Measurements from ENCODE around the gene SUGCT.

Gene SUGCT

DNA sequence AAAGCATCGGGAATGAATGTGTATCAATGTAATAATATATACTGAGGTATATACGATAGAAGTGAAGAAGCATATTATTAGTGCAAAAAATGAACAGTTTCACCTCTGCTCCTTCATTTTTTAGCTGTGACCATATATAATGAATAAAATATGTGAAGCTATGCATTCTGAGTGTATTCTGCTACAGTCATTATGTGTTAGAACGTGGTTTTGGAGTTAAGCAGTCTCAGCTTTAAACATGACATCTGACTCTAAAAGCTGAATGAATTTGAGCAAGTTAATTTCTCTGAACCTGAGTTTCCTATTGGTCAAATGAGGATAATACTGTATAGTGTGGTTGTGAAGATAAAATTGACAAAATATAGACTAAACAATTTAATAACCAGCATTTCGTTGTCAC is 358.1 kb downstream of the SUGCT start:
- TF ChIP-seq, protein P1, sequence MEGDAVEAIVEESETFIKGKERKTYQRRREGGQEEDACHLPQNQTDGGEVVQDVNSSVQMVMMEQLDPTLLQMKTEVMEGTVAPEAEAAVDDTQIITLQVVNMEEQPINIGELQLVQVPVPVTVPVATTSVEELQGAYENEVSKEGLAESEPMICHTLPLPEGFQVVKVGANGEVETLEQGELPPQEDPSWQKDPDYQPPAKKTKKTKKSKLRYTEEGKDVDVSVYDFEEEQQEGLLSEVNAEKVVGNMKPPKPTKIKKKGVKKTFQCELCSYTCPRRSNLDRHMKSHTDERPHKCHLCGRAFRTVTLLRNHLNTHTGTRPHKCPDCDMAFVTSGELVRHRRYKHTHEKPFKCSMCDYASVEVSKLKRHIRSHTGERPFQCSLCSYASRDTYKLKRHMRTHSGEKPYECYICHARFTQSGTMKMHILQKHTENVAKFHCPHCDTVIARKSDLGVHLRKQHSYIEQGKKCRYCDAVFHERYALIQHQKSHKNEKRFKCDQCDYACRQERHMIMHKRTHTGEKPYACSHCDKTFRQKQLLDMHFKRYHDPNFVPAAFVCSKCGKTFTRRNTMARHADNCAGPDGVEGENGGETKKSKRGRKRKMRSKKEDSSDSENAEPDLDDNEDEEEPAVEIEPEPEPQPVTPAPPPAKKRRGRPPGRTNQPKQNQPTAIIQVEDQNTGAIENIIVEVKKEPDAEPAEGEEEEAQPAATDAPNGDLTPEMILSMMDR (IDR thresholded peaks at IDR 0.05; ENCODE audit: low read depth, low read length), result no peak
- no peak for DNase-seq (ENCODE audit: extremely low read depth, low read depth)

DNA sequence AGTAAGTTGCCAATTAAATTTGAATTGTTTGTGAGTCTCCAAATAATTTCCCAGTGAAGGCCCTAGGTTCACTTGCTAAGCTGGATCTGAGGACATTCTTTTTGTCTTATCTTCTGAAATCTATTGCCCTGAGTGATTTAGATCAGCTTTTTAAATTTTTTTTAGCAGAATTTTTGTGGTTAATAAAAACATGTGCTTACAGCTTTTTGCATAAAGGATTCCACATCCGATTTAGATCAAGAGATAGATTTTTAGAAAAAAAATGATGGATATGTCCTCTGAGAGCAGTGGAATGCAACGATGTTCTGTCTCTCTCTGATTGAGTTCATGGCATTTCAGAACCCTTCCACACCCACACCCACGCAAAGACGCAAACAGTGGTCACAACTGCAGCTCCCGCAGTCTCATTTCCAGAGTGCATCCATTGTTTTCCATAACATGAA is 358.8 kb downstream of the SUGCT start:
- no peak for DNase-seq (ENCODE audit: extremely low read depth, low read depth)
- TF ChIP-seq, protein P1 (IDR thresholded peaks at IDR 0.05; ENCODE audit: low read depth, low read length), result no peak

DNA sequence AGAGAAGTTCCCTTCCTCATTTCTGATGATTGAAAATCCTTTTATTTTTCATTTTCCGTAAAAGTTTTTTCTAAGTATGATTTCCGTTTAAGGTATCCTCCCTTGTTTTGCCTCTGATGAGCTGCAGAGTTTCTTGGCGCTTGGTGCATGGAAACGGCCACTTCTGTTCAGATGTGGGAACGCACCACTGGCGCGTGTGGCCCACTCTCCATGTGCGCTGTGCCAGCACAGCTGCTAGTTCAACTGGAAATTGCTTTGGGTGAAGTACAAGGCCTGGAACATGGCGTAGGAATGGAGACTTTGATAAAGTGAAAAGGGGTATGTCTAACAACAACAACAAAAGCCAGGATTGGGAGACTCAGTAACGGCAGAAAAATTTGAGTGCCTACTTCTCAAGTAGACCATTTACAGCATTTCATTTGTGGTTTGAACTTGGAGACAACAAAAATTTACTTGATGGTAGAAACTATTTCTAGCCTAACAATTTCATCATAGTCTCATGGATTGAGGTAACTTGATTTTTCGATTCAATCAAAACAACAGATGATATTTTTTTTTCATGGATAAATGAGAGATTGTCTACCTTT is 364.2 kb downstream of the SUGCT start:
- DNase-seq (ENCODE audit: extremely low read depth, low read depth), result no peak
- TF ChIP-seq, protein P1 (IDR thresholded peaks at IDR 0.05; ENCODE audit: low read depth, low read length), result no peak

DNA sequence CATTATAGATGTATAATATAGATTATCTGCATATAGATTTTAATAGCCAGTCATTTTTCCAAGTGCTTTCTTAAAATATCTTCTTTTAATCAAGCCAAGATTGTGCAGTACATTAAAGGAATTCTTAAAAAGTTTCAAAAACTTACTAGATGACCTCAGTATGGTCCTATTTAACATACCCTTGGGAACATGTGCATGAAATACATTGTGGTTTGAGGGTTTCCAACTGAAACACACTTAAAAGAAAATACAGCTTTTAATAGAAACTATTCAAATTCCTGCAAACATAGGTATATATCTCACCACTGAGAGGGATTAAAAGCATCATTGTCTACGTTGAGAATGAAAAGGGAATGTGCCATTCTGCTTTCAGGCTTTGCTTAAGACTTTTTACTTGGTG is 364.9 kb downstream of the SUGCT start:
- DNase-seq (ENCODE audit: extremely low read depth, low read depth), result no peak
- TF ChIP-seq, protein P1 (IDR thresholded peaks at IDR 0.05; ENCODE audit: low read depth, low read length), result no peak

DNA sequence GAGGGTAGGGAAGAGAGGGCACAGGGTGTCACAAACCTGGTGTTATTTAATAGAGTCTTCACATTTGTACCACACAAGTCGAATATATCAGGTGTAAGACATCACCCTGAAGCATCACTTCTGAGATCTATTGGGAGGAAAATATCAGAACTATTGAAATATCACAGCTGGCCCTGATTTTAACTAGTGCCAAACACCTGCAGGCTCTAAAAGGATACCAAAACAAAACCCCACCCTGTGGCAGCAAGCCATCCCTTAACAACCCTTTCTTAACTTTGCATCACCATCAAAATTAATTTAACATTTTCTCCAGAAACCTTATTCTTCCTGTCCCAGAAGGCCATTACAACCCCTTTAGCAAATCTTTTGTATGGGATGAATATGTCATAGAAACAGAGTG is 365.4 kb downstream of the SUGCT start:
- TF ChIP-seq, protein P1 (IDR thresholded peaks at IDR 0.05; ENCODE audit: low read depth, low read length), result no peak
- no peak for DNase-seq (ENCODE audit: extremely low read depth, low read depth)

DNA sequence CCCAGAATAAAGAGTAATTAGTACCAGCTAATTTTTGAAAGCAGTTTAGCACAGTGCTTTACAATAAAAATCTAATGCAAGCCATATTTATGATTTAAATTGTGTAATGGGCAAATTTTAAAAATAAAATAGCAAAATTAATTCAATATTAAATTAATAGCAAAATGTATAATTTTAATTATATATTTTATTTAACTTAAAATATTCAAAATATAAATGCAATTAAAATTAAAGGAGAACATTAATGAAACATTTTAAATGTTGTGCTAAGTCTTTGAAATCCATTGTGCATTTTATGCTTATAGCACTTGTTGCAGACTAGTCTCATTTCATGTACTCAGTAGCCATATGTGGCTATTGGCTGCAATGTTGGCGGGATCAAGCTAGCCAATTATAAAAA is 367.6 kb downstream of the SUGCT start:
- DNase-seq (ENCODE audit: extremely low read depth, low read depth), result no peak
- TF ChIP-seq, protein P1 (IDR thresholded peaks at IDR 0.05; ENCODE audit: low read depth, low read length), result no peak

DNA sequence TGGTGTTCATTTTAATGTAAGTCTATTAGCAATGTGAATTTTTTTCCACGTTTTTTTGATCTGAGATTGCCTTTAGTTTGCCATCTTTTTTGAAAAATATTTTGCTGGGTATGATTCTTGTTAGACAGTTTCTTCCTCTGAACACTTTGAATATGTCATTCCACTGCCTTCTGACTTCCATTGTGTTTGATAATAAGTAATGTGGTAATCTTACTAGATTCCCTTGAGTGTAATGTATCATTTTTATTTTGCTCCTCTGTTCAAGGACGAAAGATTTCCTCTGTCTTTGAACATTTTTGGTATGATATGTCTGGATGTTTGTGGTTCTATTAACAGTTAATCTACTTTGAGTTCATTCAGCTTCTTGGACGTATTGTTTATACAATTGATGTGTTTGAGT is 371.4 kb downstream of the SUGCT start:
- DNase-seq (ENCODE audit: extremely low read depth, low read depth), result no peak
- TF ChIP-seq, protein P1 (IDR thresholded peaks at IDR 0.05; ENCODE audit: low read depth, low read length), result no peak
